GM19467 (cell line): ENCODE measurements around the gene PGA5.

Experiments
- ATAC-seq: cut with Tn5 transposase; IDR thresholded peaks from one replicate; pipeline ENCODE4 v1.9.1; 2021; ENCODE audit warnings: mild to moderate bottlenecking, moderate library complexity; ENCODE audit not compliant: unreplicated experiment

Gene PGA5

GRCh38 chr11:61293867-61294716 is 53.1 kb downstream of the PGA5 start:
- ATAC-seq, result no peak

- ATAC-seq, result no peak
Observed at GRCh38 chr11:61294717-61295595, 54.0 kb downstream of the PGA5 start, which contains the start of gene VWCE. VWCE (minus strand) TSS chr11:61295316; CDS start chr11:61295037, 279 bp downstream.

- no peak for ATAC-seq
Observed at GRCh38 chr11:61295596-61295926, 54.6 kb downstream of the PGA5 start.

- no peak for ATAC-seq
Observed at GRCh38 chr11:61297341-61297740, 56.4 kb downstream of the PGA5 start.

GRCh38 chr11:61297746-61298145 is 56.8 kb downstream of the PGA5 start:
- no peak for ATAC-seq

DNA sequence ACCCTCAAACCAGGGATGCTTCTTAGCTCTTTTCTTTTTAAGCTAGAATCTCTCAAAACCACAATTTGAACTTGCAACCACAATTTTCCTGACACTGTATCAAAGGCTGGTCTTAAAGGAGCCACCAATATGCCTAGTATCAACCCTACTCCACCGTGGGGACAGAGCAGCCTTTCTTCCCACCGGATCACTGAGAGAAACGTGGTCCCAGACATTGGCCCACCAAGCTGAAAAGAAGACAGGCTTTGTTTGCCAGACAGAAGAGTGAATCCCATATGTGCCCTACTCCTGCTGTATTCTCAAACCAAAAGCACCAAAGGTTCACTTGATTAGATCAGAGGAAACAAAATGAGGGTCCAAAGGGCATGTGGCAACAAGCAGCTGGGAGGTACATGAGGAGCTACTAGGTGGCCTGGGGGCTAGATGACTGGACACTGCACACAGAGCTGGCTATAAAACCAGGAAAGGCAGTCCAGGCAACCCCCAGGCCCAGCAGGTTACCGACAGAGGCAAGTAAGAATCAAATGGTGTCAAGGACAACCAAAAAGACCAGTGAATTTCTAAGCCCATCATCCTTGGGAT is 57.8 kb downstream of the PGA5 start:
- ATAC-seq, result no peak
